B cell (primary cell): ENCODE data around the gene CCND1. TPM values are rescaled to one million over a fixed set of nuclear protein-coding genes. Genes with fewer than 3 reads are reported as not detected.

Experiments
- ATAC-seq: fragments of 200-7000 bp; cut with Tn5 transposase; one replicate; pipeline ENCODE4 v1.10.0; 2021; ENCODE audit warnings: low read depth, mild to moderate bottlenecking, moderate number of reproducible peaks, moderate library complexity
- CTCF ChIA-PET: fragments of 350-600 bp; sonication (Branson Sonifier 250); formaldehyde crosslinking; loops from one replicate; lab custom pipeline; 2021; ENCODE audit warnings: antibody characterized with exemption, inconsistent platforms; lab: Charles Lee
- POLR2A ChIA-PET: fragments of 350-600 bp; sonication (Branson Sonifier 250); formaldehyde crosslinking; loops from one replicate; lab custom pipeline; 2021; ENCODE audit warnings: antibody characterized with exemption; lab: Charles Lee
- DNase-seq: peaks from one replicate; pipeline ENCODE4 v3.0.0; 2013
- H2AFZ ChIP-seq: 2 replicates; pipeline ENCODE4 v1.6.1; 2012; ENCODE audit warnings: mild to moderate bottlenecking, low read depth, low read length; ENCODE audit not compliant: insufficient read depth, poor library complexity, severe bottlenecking
- H3K27ac ChIP-seq, 2 donors: 1 replicate in 1 of 2; 2 replicates in 1 of 2; pipeline ENCODE4 v1.5.1; 2012 to 2013; ENCODE audit warnings: low read length in 2 of 2, mild to moderate bottlenecking in 2 of 2, moderate library complexity in 1 of 2
- H3K27me3 ChIP-seq, 4 experiments: fragments of 200-600 bp in 1 of 4; sonication (generic) in 1 of 4; replicated peaks in 1 of 4; 1 replicate in 2 of 4; 2 replicates in 2 of 4; pipeline versions ENCODE4 v1.6.1 to v1.7.0; 2013 to 2016; ENCODE audit warnings: low read length in 3 of 4, mild to moderate bottlenecking in 2 of 4, mixed read lengths in 1 of 4, moderate library complexity in 1 of 4; ENCODE audit not compliant: insufficient read depth in 4 of 4, control insufficient read depth in 3 of 4; ENCODE audit errors: control extremely low read depth in 1 of 4
- H3K36me3 ChIP-seq, 2 experiments: replicated peaks in 1 of 2; 1 replicate in 1 of 2; 2 replicates in 1 of 2; pipeline versions ENCODE4 v1.6.1 to v1.7.1; 2013; ENCODE audit warnings: low read length in 1 of 2; ENCODE audit not compliant: insufficient read depth in 2 of 2, control insufficient read depth in 1 of 2; ENCODE audit errors: control extremely low read depth in 1 of 2, extremely low read depth in 1 of 2
- H3K4me1 ChIP-seq, 2 donors: fragments of 200-600 bp in 1 of 2; sonication (generic) in 1 of 2; 1 replicate in 1 of 2; 2 replicates in 1 of 2; pipeline versions ENCODE4 v1.5.1 to v1.6.1; 2013 to 2017; ENCODE audit warnings: low read length in 2 of 2; ENCODE audit not compliant: control insufficient read depth in 2 of 2, insufficient read depth in 2 of 2
- H3K4me2 ChIP-seq: replicated peaks from 2 replicates; pipeline ENCODE3; 2012; ENCODE audit warnings: mild to moderate bottlenecking, low read depth, low read length; ENCODE audit not compliant: poor library complexity, severe bottlenecking
- H3K4me3 ChIP-seq, 5 experiments: fragments of 200-600 bp in 1 of 5; sonication (generic) in 1 of 5; 1 replicate in 3 of 5; 2 replicates in 2 of 5; pipeline versions ENCODE4 v1.5.1 to v1.7.0; 2011 to 2016; ENCODE audit warnings: low read length in 4 of 5, mild to moderate bottlenecking in 4 of 5, low read depth in 2 of 5, control low read depth in 1 of 5, moderate library complexity in 1 of 5; ENCODE audit not compliant: insufficient read depth in 1 of 5; ENCODE audit errors: control extremely low read depth in 1 of 5, extremely low read depth in 1 of 5
- H3K79me2 ChIP-seq: fragments of 200-600 bp; sonication (generic); one replicate; pipeline ENCODE4 v1.6.0; 2016; ENCODE audit warnings: low read length; ENCODE audit not compliant: control insufficient read depth, insufficient read depth
- H3K9ac ChIP-seq: fragments of 200-600 bp; sonication (generic); 2 replicates; pipeline ENCODE4 v1.6.1; 2017; ENCODE audit warnings: mild to moderate bottlenecking, low read length, moderate library complexity
- H3K9me3 ChIP-seq, 3 donors: one replicate each; pipeline versions ENCODE4 v1.6.1 to v1.7.1; 2013; ENCODE audit warnings: low read length in 2 of 3; ENCODE audit not compliant: control insufficient read depth in 2 of 3, insufficient read depth in 1 of 3; ENCODE audit errors: control extremely low read depth in 1 of 3
- H4K20me1 ChIP-seq: 2 replicates; pipeline ENCODE4 v1.6.0; 2012; ENCODE audit warnings: mild to moderate bottlenecking, low read length; ENCODE audit not compliant: insufficient read depth, control insufficient read depth, poor library complexity, severe bottlenecking
- H3K27ac Mint-ChIP-seq: one replicate; pipeline ENCODE4 v1.8.0; 2021; ENCODE audit warnings: mixed read lengths
- H3K27me3 Mint-ChIP-seq: one replicate; pipeline ENCODE4 v1.8.0; 2021; ENCODE audit warnings: mixed read lengths
- H3K4me1 Mint-ChIP-seq: one replicate; pipeline ENCODE4 v1.8.0; 2021; ENCODE audit warnings: mixed read lengths
- H3K4me3 Mint-ChIP-seq: one replicate; pipeline ENCODE4 v1.8.0; 2021; ENCODE audit warnings: mixed read lengths
- H3K9me3 Mint-ChIP-seq: one replicate; pipeline ENCODE4 v1.8.0; 2022; ENCODE audit warnings: mixed read lengths; ENCODE audit not compliant: insufficient read depth
- CTCF ChIP-seq: fragments of 200-600 bp; IDR thresholded peaks from one replicate; pipeline ENCODE4 v1.8.0; 2022; ENCODE audit warnings: antibody characterized with exemption, mild to moderate bottlenecking
- EZH2 ChIP-seq: IDR thresholded peaks from 2 replicates; pipeline ENCODE4 v1.6.1; 2012; ENCODE audit warnings: borderline replicate concordance, low read depth, mild to moderate bottlenecking, moderate library complexity, low read length; ENCODE audit not compliant: insufficient read depth, poor library complexity, severe bottlenecking
- WGBS: methylation state at CpG from one replicate; pipeline ENCODE4 v1.1.5; 2013; ENCODE audit warnings: missing lambda C conversion rate; ENCODE audit not compliant: insufficient coverage; 5-methylcytosine and 5-hydroxymethylcytosine counted together
- intact Hi-C: fragments of 100-400 bp; cut with micrococcal nuclease; formaldehyde crosslinking; loops from one replicate; pipeline ENCODE4 v1.10.0; 2022
- polyA plus RNA-seq: library from polyadenylated mRNA; depleted of rRNA; stranded (reverse); fragments of >200 nt; gene quantifications from 2 replicates; pipeline ENCODE4 v1.2.3, GENCODE V29; 2012
- total RNA-seq, 2 donors: library from RNA; stranded (reverse); fragments of 120-200 nt in 1 of 2; gene quantifications; 1 replicate in 1 of 2; 2 replicates in 1 of 2; pipeline versions ENCODE4 v1.2.3 to v1.2.4, GENCODE V29; 2013 to 2022

Gene CCND1
- total and polyA plus RNA-seq, 2 donors (not counting 1 experiment from before 2014, with no cell fraction given) = 4.9 to 8.8 TPM

- peaks cover 26 to 39% of the 10 kb centered on the region in 2 donors for H3K4me1 ChIP-seq
- H3K36me3 ChIP-seq = no peaks in the 10 kb centered on the region
- peaks cover 0 to 70% (median 31%) of the 10 kb centered on the region in 4 experiments for H3K27me3 ChIP-seq
- H3K4me3 Mint-ChIP-seq = no peak overlapping the region
- H3K9me3 Mint-ChIP-seq = no peaks in the 10 kb centered on the region
- H3K27me3 Mint-ChIP-seq = peaks cover 38% of the 10 kb centered on the region
- H3K4me1 Mint-ChIP-seq = peaks cover 16% of the 10 kb centered on the region
- WGBS = 33% methylated on average over 19 of the region's 20 CpGs
- CTCF ChIA-PET = no interaction called here
- no peak overlapping the region for H3K4me3 ChIP-seq
- H3K79me2 ChIP-seq = no peaks in the 10 kb centered on the region
- ATAC-seq (no peak), DNase-seq (no peak)
- POLR2A ChIA-PET = no interaction called here
- H3K9ac ChIP-seq = no peak overlapping the region
- H2AFZ ChIP-seq = no peak overlapping the region
- H3K4me2 ChIP-seq = no peak overlapping the region
- TF ChIP-seq EZH2 (no peak), CTCF (no peak)
- peaks cover 0 to 5% (median 0%) of the 10 kb centered on the region in 3 donors for H3K9me3 ChIP-seq
- intact Hi-C loops = no loop called here
- no peak overlapping the region for H3K27ac ChIP-seq
- no peak overlapping the region for H3K27ac Mint-ChIP-seq
- H4K20me1 ChIP-seq = no peaks in the 10 kb centered on the region
Measured at GRCh38 chr11:69700278-69701140, 59.6 kb downstream of the CCND1 start.

- H3K4me3 Mint-ChIP-seq = no peak overlapping the region
- H3K9me3 ChIP-seq = peaks cover 0 to 8% (median 0%) of the 10 kb centered on the region in 3 donors
- ChIA-PET POLR2A (no interaction called here), CTCF (no interaction called here)
- H3K9me3 Mint-ChIP-seq = no peaks in the 10 kb centered on the region
- H3K27ac ChIP-seq = no peak overlapping the region
- H3K36me3 ChIP-seq = no peaks in the 10 kb centered on the region
- no peak overlapping the region for H2AFZ ChIP-seq
- no peaks in the 10 kb centered on the region for H4K20me1 ChIP-seq
- ATAC-seq (no peak), DNase-seq (no peak)
- H3K4me1 Mint-ChIP-seq = peaks cover 22% of the 10 kb centered on the region
- H3K27ac Mint-ChIP-seq = no peak overlapping the region
- peaks cover 0 to 76% (median 30%) of the 10 kb centered on the region in 4 experiments for H3K27me3 ChIP-seq
- intact Hi-C loops = no loop called here
- H3K79me2 ChIP-seq = no peaks in the 10 kb centered on the region
- H3K4me3 ChIP-seq = no peak overlapping the region
- WGBS = 5% methylated on average over 34 of the region's 35 CpGs
- H3K9ac ChIP-seq = no peak overlapping the region
- H3K4me2 ChIP-seq = no peak overlapping the region
- peaks cover 35% of the 10 kb centered on the region for H3K27me3 Mint-ChIP-seq
- H3K4me1 ChIP-seq = peaks cover 26 to 39% of the 10 kb centered on the region in 2 donors
- TF ChIP-seq EZH2 (no peak), CTCF (no peak)
Measured at GRCh38 chr11:69702239-69702691, 61.3 kb downstream of the CCND1 start.
